Vagina (tissue), 2 donors: ENCODE measurements around the gene SLC37A2.

Experiments
- POLR2AphosphoS5 ChIP-seq, 2 donors: sonication (generic); formaldehyde crosslinking; IDR thresholded peaks; one replicate each; pipeline ENCODE4 v1.9.0; 2017; ENCODE audit warnings: antibody characterized with exemption in 2 of 2, mild to moderate bottlenecking in 2 of 2, low read depth in 1 of 2; ENCODE audit not compliant: insufficient read depth in 1 of 2
- TF ChIP-seq, protein P1 (sequence below), 3 experiments: fragments of 450-650 bp in 2 of 3; fragments of 200-600 bp in 1 of 3; sonication (generic) in 1 of 3; IDR thresholded peaks; one replicate each; pipeline ENCODE4 v1.5.1; 2017 to 2019; ENCODE audit warnings: antibody characterized with exemption in 3 of 3, mild to moderate bottlenecking in 2 of 3, moderate library complexity in 2 of 3

DNA sequence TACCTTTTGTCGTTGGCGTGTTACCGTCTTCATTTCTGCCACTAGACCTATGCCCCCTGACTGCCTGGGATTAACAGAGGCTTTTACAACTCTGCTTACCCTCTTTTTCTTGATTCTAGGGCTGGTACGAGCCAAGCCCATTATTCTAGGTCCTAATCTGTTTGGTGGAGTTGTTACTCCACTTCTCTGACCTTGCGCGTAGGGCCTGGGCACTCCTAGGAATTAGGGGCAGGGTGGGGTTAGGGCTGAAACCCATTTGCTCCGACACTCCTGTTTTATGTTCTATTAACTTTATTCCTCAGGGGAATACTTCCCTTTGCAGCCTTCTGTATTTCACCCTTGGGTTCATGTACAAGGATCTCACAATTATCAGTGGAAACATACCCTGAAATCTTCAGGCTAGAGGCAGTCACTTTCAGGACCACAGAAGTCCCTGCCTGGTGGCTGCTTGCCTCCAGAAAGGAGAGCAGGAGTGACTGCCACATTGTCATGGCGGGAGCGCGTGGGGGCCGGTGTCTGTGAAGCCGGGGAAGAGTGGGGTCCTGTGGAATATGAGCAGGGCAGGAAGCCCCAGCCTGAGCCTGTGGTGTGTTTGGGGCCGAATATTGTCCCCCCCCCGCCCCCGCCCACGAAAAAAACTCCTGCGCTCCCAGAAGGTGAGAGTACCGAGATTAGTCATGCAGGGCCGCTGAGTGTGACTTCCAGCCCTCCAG lies 731 bp upstream of the SLC37A2 start:
- no peak for TF ChIP-seq POLR2AphosphoS5 (IDR thresholded peaks at IDR 0.05; ENCODE audit: insufficient read depth in 1 of 2, low read depth in 1 of 2)
- TF ChIP-seq, protein P1, sequence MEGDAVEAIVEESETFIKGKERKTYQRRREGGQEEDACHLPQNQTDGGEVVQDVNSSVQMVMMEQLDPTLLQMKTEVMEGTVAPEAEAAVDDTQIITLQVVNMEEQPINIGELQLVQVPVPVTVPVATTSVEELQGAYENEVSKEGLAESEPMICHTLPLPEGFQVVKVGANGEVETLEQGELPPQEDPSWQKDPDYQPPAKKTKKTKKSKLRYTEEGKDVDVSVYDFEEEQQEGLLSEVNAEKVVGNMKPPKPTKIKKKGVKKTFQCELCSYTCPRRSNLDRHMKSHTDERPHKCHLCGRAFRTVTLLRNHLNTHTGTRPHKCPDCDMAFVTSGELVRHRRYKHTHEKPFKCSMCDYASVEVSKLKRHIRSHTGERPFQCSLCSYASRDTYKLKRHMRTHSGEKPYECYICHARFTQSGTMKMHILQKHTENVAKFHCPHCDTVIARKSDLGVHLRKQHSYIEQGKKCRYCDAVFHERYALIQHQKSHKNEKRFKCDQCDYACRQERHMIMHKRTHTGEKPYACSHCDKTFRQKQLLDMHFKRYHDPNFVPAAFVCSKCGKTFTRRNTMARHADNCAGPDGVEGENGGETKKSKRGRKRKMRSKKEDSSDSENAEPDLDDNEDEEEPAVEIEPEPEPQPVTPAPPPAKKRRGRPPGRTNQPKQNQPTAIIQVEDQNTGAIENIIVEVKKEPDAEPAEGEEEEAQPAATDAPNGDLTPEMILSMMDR (IDR thresholded peaks at IDR 0.05) = no peak
